AG09309 (cell line): ENCODE data around the gene DCAF5.

ENCODE experiments used
- DNase-seq: peaks from one replicate; pipeline ENCODE4 v3.0.0-alpha.2; 2010; ENCODE audit warnings: low read depth
- H3K4me3 ChIP-seq: 2 replicates; pipeline ENCODE4 v1.5.1; 2011; ENCODE audit warnings: mild to moderate bottlenecking, low read depth, low read length, moderate library complexity; ENCODE audit not compliant: control insufficient read depth
- TF ChIP-seq, protein P1 (sequence below): IDR thresholded peaks from 2 replicates; pipeline ENCODE4 v1.5.1; 2011; ENCODE audit warnings: mild to moderate bottlenecking, low read depth, low read length, inconsistent platforms; ENCODE audit not compliant: insufficient read depth, control insufficient read depth; ENCODE audit errors: missing control alignments

Gene DCAF5

DNA sequence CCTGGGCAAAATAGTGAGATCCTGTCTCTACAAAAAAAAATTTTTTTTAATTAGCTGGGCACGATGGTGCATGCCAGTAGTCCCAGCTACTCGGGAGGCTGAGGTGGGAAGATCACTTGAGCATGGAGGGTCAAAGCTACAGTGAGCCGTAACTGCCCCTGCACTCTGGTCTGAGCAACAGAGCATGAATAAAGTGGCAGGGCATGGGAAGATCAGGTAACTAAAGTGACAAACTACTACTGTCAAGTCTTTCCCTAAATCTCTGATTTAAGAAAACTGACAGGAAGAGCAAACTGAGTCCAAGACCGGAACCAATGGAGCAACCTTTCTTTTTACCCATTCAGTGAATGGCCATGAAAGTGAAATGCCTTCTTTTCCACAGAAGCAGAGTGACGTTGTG is 10.8 kb downstream of the DCAF5 start:
- H3K4me3 ChIP-seq, result no peak overlapping the region
- DNase-seq, result no peak
- TF ChIP-seq, protein P1, sequence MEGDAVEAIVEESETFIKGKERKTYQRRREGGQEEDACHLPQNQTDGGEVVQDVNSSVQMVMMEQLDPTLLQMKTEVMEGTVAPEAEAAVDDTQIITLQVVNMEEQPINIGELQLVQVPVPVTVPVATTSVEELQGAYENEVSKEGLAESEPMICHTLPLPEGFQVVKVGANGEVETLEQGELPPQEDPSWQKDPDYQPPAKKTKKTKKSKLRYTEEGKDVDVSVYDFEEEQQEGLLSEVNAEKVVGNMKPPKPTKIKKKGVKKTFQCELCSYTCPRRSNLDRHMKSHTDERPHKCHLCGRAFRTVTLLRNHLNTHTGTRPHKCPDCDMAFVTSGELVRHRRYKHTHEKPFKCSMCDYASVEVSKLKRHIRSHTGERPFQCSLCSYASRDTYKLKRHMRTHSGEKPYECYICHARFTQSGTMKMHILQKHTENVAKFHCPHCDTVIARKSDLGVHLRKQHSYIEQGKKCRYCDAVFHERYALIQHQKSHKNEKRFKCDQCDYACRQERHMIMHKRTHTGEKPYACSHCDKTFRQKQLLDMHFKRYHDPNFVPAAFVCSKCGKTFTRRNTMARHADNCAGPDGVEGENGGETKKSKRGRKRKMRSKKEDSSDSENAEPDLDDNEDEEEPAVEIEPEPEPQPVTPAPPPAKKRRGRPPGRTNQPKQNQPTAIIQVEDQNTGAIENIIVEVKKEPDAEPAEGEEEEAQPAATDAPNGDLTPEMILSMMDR, result no peak

DNA sequence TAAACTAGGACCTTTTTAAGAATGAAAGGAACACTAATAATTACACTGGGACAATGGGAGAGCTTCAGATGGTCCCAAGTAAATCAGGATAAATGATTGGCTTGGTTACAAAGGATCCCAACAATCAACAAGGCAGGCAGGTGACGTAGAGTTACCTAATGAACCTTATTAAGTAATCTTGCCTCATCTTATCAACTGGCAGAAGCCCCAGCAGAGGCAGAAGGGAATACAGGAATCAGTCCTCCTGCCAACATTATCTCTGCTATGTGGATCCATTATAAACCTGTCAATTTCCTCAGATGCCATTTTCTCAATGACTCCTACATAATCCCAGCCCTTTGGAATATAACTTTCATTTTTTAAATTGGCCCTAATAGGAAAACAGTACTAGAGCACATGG is 11.4 kb downstream of the DCAF5 start:
- no peak overlapping the region for H3K4me3 ChIP-seq
- TF ChIP-seq, protein P1, result no peak
- DNase-seq, result no peak

DNA sequence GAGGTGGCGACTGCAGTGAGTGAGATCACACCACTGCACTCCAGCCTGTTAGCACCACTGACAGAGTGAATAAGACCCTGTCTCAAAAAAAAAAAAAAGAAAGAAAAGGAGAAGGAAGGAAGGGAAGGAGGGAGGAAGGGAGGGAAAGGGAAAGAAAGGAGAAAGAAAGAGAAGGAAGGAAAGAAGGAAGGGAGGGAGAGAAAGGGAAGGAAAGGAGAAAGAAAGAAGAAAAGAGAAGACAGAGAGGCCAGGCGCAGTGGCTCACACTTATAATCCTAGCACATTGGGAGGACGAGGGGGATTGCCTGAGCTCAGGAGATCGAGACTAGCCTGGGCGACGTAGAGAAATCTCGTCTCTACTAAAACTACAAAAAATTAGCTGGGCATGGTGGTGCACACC is 13.2 kb downstream of the DCAF5 start:
- TF ChIP-seq, protein P1, result no peak
- DNase-seq, result no peak
- no peak overlapping the region for H3K4me3 ChIP-seq

DNA sequence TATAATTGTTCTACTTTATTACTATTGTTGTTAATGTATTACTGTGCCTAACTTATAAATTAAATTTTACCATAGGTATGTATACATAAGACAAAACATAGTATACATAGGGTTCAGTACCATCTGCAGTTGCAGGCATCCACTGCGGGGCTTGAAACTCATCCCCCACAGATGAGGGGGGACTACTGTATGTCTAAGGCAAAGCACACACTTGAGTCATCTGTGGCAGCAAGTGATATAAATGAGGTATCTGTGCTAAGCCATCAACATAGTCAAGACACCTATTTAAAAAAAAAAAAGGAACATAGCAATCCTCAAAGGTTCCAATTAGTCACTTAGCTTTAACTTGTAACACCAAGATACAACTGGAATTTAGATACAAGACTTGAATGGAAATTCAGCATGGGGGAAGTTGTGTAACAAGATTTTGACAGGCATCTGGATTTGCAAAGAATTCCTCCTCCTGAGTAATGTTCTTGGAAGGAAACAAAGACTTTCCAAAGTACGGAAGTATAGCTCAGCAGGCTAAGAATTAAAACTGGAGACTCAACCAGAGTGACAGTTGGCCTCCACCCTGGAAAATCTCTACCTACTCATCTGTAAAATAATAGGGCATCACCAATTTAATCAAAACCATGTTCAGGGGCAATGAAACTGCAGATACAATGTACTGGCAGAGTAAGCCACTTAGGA is 14.9 kb downstream of the DCAF5 start:
- TF ChIP-seq, protein P1, result no peak
- H3K4me3 ChIP-seq, result no peak overlapping the region
- DNase-seq, result no peak

DNA sequence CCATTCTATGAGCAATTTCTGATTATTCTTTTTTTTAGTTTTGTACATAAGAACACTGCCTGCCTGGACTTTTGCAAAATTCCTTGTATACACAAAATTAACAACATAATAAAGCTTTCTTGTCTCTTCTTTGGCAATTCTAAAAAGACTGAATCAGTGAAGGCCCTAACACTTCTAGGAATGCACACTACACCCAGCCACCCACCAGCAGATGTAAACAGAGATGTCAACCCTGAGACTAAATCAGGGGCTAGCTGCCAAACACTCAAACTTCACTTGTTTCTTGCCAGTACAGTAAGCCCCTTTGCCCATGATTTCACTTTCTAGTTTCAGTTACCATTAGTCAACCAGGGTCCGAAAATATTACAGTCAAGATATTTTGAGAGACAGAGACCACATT is 15.5 kb downstream of the DCAF5 start:
- H3K4me3 ChIP-seq, result no peak overlapping the region
- TF ChIP-seq, protein P1, result no peak
- no peak for DNase-seq

DNA sequence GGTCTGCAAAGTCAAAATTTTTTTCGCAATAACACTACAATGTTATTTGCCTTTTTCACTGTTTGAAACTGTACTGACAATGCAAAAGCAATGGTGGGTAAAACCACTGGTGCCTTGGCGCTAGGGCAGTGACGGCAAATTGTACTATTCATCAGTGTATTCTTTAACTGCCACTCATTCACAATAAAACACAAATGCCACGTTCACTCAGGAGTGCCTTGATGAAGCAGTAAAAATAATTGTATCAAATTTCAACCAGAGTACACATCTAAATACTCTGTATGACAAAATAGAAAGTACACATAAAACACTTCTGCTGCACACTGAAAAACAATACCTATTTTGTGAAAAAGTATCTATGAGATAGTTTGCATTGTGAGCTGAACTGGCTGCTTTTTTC is 17.8 kb downstream of the DCAF5 start:
- H3K4me3 ChIP-seq, result no peak overlapping the region
- TF ChIP-seq, protein P1, result no peak
- no peak for DNase-seq
